Left lung (tissue), 10 donors: ENCODE measurements around the gene CYP3A4. TPM values are rescaled to one million over a fixed set of nuclear protein-coding genes. Genes with fewer than 3 reads are reported as not detected.

Experiments
- ATAC-seq: fragments of 200-7000 bp; cut with Tn5 transposase; one replicate; pipeline ENCODE4 v1.9.1; 2020; ENCODE audit warnings: moderate library complexity
- DNase-seq, 4 donors: peaks; one replicate each; pipeline ENCODE4 v3.0.0-alpha.2; 2013 to 2020
- H3K27ac ChIP-seq, 2 donors: fragments of 200-600 bp; sonication (generic) in 1 of 2; one replicate each; pipeline versions ENCODE4 v1.5.0 to v1.8.0; 2020 to 2021
- H3K27me3 ChIP-seq, 2 donors: fragments of 200-600 bp; sonication (generic) in 1 of 2; one replicate each; pipeline versions ENCODE4 v1.5.0 to v1.8.0; 2020 to 2021
- H3K36me3 ChIP-seq, 2 donors: fragments of 200-600 bp; sonication (generic) in 1 of 2; one replicate each; pipeline versions ENCODE4 v1.5.0 to v1.8.0; 2020 to 2021
- H3K4me1 ChIP-seq, 2 donors: fragments of 200-600 bp; one replicate each; pipeline ENCODE4 v1.8.0; 2021
- H3K4me3 ChIP-seq, 2 donors: fragments of 200-600 bp; sonication (generic) in 1 of 2; one replicate each; pipeline versions ENCODE4 v1.5.0 to v1.8.0; 2020 to 2021; ENCODE audit warnings: mild to moderate bottlenecking in 1 of 2
- H3K9me3 ChIP-seq, 2 donors: fragments of 200-600 bp; sonication (generic) in 1 of 2; one replicate each; pipeline versions ENCODE4 v1.5.0 to v1.8.0; 2020 to 2021
- intact Hi-C, 2 donors: fragments of 100-400 bp; cut with DNase I; formaldehyde crosslinking; loops; one replicate each; pipeline versions ENCODE4 v1.11.2 to v1.14.2; 2022
- polyA plus RNA-seq, 6 donors: library from polyadenylated mRNA; unstranded; fragments of 120-200 nt; gene quantifications; one replicate each; pipeline ENCODE4 v1.2.1, GENCODE V29; 2013; ENCODE audit not compliant: insufficient read length in 6 of 6
- total RNA-seq, 2 donors: library from RNA; stranded (reverse); fragmentation: NEBNext Ultra II Directional; extraction: Animal tissue kit (Norgen Biotek cat#: 25700); gene quantifications; one replicate each; pipeline ENCODE4 v1.2.1, GENCODE V29; 2021
- TF ChIP-seq, protein P1 (sequence below), 2 donors: fragments of 200-600 bp; sonication (generic) in 1 of 2; IDR thresholded peaks; one replicate each; pipeline versions ENCODE4 v1.5.0 to v1.8.0; 2021; ENCODE audit warnings: antibody characterized with exemption in 2 of 2
- donor health status: DM: no; HTN: yes; CAD: no.
- donor health status: DM: no; HTN: no; CAD: no.

Gene CYP3A4
- total and polyA plus RNA-seq, 8 donors: 0.17 to 0.39 (median 0.25) TPM; not detected in 2

DNA sequence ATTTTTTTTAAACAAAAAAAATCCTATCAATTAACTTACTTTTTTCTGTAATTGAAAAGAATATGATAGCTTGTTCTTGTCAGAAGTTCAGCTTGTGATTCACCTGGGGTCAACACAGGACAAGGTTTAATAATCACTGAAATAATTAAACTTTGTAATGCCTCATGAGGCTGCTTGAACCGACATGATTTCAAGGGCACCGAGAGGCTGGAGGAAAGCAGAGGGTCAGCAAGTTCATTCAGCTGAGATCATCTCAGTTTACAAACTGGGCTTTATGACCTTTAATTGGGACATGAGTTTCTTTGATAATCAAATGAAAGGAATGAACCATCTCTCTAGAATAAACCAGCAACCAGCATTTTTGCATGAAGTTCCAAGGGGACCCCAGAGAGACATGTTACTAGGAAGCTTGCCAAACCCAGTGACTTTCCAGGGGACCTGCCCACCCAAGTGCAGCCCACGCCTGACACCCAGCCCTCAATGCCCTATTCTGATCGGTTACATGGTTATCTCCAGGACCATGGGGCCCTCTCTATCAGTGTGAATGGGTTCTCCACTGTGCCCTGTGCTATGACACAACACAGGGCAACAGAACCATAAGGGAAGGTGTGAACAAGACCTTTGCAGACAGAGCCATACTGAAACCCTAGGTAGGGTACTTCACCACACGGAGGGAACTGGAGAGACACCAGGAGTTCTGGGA lies 7.8 kb upstream of the CYP3A4 start:
- DNase-seq (no peak), ATAC-seq (no peak)
- Histone ChIP-seq H3K27me3 (no peaks in the 10 kb centered on the region), H3K27ac (no peak overlapping the region), H3K4me1 (no peaks in the 10 kb centered on the region), H3K4me3 (no peak overlapping the region), H3K9me3 (no peaks in the 10 kb centered on the region), H3K36me3 (no peaks in the 10 kb centered on the region)
- TF ChIP-seq, protein P1, sequence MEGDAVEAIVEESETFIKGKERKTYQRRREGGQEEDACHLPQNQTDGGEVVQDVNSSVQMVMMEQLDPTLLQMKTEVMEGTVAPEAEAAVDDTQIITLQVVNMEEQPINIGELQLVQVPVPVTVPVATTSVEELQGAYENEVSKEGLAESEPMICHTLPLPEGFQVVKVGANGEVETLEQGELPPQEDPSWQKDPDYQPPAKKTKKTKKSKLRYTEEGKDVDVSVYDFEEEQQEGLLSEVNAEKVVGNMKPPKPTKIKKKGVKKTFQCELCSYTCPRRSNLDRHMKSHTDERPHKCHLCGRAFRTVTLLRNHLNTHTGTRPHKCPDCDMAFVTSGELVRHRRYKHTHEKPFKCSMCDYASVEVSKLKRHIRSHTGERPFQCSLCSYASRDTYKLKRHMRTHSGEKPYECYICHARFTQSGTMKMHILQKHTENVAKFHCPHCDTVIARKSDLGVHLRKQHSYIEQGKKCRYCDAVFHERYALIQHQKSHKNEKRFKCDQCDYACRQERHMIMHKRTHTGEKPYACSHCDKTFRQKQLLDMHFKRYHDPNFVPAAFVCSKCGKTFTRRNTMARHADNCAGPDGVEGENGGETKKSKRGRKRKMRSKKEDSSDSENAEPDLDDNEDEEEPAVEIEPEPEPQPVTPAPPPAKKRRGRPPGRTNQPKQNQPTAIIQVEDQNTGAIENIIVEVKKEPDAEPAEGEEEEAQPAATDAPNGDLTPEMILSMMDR (IDR thresholded peaks at IDR 0.05): no peak
- intact Hi-C loops: no loop called here

DNA sequence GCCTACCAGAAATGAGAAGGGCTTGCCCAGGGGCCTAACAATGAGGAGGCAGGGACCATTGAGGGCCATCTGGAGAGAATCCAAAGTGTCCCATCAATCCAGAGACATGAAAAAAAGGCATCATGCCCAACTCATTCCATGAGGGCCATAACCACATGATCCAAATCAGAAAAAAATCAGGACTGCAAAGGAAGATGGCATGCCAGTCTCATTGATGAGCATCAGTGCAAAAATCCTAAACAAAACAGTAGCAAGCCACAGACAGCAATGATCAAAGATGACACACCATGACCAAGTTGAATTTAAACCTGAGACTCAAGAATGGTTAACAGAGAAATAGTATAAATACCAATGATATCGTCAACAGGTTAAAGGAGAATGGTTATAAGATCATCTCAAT lies 7.0 kb upstream of the CYP3A4 start:
- no peaks in the 10 kb centered on the region for H3K9me3 ChIP-seq
- H3K36me3 ChIP-seq: no peaks in the 10 kb centered on the region
- intact Hi-C loops: no loop called here
- TF ChIP-seq, protein P1 (IDR thresholded peaks at IDR 0.05): no peak
- H3K4me1 ChIP-seq: no peaks in the 10 kb centered on the region
- H3K4me3 ChIP-seq: no peak overlapping the region
- DNase-seq: no peak
- H3K27me3 ChIP-seq: no peaks in the 10 kb centered on the region
- no peak overlapping the region for H3K27ac ChIP-seq
- no peak for ATAC-seq

DNA sequence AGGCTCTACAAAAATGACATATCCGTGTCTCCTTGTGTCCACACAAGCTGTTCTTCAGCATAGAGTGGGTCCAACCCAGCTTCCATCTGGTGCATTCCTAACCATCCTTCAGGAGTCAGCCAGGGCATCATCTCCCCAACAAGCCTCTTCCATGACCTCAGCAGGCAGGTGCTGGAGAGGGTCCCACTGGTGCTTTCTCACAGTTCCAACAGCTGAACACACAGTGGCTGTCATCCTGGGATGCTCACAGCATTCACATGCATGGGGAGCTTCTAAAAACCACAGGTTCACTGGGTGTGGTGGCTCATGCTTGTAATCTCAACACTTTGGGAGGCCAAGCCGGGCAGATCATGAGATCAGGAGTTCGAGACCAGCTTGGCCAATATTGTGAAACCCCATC lies 6.4 kb upstream of the CYP3A4 start:
- H3K27me3 ChIP-seq: no peaks in the 10 kb centered on the region
- DNase-seq: no peak
- intact Hi-C loops: no loop called here
- H3K4me3 ChIP-seq: no peak overlapping the region
- no peak for ATAC-seq
- TF ChIP-seq, protein P1 (IDR thresholded peaks at IDR 0.05): no peak
- no peaks in the 10 kb centered on the region for H3K4me1 ChIP-seq
- H3K9me3 ChIP-seq: no peaks in the 10 kb centered on the region
- H3K27ac ChIP-seq: no peak overlapping the region
- no peaks in the 10 kb centered on the region for H3K36me3 ChIP-seq

DNA sequence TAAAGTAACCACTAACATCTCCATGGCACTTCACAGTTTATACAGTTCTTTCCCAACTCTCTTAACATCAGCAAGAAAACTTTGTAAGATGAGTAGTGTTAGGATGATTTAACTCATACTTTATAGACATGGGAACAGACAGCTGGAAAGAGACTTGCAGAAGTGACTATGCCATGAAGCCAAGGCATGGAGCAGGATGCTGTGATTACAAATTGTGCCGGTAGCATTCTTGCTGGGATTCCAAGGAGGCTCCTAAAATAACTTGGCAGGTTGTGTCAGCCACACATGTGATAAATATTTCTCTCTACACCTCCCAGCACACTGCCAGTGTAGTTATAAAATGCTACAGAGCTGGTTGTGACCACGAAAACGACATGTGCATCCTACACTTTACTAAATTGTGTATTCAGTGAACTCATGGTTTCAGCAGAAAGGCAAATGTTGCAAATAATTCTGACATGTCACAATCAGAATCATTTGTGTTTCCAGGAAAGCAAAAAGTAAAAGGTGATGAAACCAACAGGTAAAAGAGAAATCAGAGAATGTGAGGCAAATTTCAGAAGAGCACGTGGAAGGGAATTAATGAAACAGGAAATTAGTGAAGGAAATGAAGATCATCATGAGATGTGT lies 5.6 kb upstream of the CYP3A4 start:
- H3K9me3 ChIP-seq: no peaks in the 10 kb centered on the region
- intact Hi-C loops: no loop called here
- H3K27me3 ChIP-seq: no peaks in the 10 kb centered on the region
- H3K36me3 ChIP-seq: no peaks in the 10 kb centered on the region
- no peak for DNase-seq
- TF ChIP-seq, protein P1 (IDR thresholded peaks at IDR 0.05): no peak
- H3K4me3 ChIP-seq: no peak overlapping the region
- ATAC-seq: no peak
- no peaks in the 10 kb centered on the region for H3K4me1 ChIP-seq
- no peak overlapping the region for H3K27ac ChIP-seq

DNA sequence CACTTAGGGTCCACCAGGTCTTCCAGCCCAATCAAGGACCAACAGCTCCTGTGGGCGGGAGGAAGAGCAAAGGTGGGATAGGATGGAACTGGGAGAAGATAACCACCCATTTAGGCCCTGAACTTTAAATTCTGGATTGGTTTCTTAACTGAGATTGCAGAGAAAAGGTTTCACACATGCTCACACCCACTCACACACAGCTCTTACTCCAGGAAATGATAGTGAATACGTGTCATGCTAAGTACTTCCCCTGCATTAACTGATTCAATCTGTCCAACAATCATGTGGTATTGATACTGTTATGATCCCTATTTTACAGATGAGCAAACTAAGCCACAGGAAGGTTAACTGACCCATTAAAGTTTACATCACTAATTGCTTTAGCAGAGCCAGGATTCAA lies 4.6 kb upstream of the CYP3A4 start:
- Histone ChIP-seq H3K27ac (no peak overlapping the region), H3K9me3 (no peaks in the 10 kb centered on the region), H3K4me3 (no peak overlapping the region), H3K27me3 (no peaks in the 10 kb centered on the region), H3K36me3 (no peaks in the 10 kb centered on the region), H3K4me1 (no peaks in the 10 kb centered on the region)
- no peak for ATAC-seq
- intact Hi-C loops: no loop called here
- TF ChIP-seq, protein P1 (IDR thresholded peaks at IDR 0.05): no peak
- no peak for DNase-seq
